Muscle of arm (tissue), 12 donors: ENCODE results near the gene TBPL1. TPM values are rescaled to one million over a fixed set of nuclear protein-coding genes. Genes with fewer than 3 reads are reported as not detected.

Experiments used
- DNase-seq: peaks from one replicate; pipeline ENCODE4 v3.0.0-alpha.2; 2013
- polyA plus RNA-seq, 12 donors: library from polyadenylated mRNA; unstranded; fragments of 120-200 nt; gene quantifications; one replicate each; pipeline ENCODE4 v1.2.1, GENCODE V29; 2013; ENCODE audit not compliant: insufficient read length in 12 of 12

TBPL1 gene
- polyA plus RNA-seq, 12 donors: 17.7 to 31.2 (median 24.1) TPM; not detected in 1

- DNase-seq: no peak
These were observed 49.8 kb downstream of the TBPL1 start for GRCh38 chr6:134002821-134003220.

GRCh38 chr6:134003542-134003951 lies 50.5 kb downstream of the TBPL1 start:
- no peak for DNase-seq

- no peak for DNase-seq
These were observed 51.7 kb downstream of the TBPL1 start for GRCh38 chr6:134004714-134005113.

DNA sequence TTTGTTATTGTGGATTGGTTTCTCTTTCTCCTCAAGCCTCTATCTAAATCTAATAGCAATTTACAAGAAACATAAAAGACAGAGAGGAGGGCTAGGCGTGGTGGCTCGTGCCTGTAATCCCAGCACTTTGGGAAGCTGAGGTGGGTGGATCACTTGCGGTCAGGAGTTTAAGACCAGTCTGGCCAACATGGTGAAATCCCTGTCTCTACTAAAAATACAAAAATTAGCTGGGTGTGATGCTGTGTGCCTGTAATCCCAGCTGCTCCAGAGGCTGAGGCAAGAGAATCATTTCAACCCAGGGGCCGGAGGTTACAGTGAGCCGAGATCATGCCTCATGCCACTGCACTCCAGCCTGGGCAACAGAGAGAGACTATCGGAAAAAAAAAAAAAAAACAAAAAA lies 52.8 kb downstream of the TBPL1 start:
- DNase-seq: no peak

- no peak for DNase-seq
These were observed 54.1 kb downstream of the TBPL1 start for GRCh38 chr6:134007077-134007476.

GRCh38 chr6:134009876-134010275 lies 56.9 kb downstream of the TBPL1 start:
- DNase-seq: no peak

GRCh38 chr6:134010400-134010799 lies 57.4 kb downstream of the TBPL1 start:
- no peak for DNase-seq

DNA sequence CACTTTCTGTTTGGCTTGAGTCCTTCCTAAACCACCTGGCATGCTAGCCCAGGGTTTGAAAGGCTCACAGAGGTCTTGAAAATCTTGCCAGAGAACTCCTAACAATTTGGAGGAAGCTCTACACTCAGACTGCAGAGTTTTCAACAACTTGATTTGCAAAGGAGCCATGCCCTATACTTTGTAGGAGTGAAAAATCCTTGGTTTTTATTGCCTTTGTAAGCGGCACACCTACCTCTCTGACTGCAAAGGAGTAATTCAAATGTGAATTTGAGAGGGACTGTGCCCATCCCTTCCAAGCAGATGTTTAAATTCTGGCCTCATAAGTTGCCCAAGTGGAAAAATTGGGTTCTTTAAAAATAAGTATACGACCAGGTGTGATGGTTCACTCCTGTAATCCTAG lies 58.0 kb downstream of the TBPL1 start:
- DNase-seq: no peak

DNA sequence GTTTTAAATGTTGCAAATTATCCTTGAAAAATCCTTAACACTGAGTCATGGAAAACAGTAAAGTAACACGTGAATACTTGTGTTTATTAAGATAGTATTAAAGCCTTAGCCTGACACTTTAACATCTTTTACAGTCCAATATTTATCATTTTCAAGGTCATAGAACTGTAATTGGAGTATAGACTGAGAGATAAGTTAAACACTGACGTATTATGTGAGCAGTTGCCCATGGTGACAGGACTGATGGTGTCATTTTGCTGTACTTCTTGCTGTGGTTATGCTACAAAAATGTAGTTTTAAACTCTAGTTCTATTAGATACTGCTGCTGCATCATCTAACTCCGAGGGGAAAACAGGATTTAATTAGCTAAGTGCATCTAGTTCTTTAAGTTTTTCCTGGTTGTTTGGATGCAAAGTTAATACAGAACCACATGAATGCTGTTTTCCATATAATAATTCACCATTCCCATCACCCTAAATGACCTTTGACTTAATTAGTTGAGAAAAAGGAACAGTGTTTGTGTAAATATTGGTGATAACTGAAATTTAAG lies 61.6 kb downstream of the TBPL1 start:
- DNase-seq: no peak

- no peak for DNase-seq
These were observed 62.9 kb downstream of the TBPL1 start for GRCh38 chr6:134015719-134016557.

DNA sequence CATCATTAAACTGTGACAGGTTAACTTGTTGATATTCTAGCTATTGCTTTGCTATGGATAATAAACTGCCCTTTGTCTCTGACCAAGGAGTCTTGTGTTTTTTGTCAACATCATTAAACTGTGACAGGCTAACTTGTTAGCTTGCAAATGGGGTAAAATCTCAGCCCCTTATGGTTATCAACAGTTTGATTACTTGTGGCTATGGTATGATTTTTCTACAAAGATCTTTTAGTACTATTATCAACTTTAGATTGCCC lies 63.5 kb downstream of the TBPL1 start:
- DNase-seq: no peak

GRCh38 chr6:134020071-134020470 lies 67.0 kb downstream of the TBPL1 start:
- no peak for DNase-seq

DNA sequence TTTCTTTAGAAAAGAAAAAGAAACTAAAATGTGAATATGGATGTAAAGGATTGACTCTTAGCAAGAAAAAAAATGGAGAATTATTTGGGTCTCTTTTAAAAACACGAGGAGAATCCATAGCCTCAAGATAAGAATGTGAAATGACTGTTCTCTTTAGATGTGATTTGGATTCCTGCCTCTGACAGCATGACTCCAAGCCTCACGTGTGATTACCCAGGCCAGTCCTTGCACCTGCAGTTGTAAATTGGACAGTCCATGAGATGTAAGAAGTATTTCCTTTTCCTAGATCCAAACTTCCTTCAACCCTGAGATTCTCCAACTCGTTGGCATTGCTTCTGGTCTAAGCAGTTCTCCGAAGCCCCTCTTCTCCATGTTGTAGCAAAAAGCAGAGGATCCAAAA lies 67.5 kb downstream of the TBPL1 start:
- DNase-seq: no peak

DNA sequence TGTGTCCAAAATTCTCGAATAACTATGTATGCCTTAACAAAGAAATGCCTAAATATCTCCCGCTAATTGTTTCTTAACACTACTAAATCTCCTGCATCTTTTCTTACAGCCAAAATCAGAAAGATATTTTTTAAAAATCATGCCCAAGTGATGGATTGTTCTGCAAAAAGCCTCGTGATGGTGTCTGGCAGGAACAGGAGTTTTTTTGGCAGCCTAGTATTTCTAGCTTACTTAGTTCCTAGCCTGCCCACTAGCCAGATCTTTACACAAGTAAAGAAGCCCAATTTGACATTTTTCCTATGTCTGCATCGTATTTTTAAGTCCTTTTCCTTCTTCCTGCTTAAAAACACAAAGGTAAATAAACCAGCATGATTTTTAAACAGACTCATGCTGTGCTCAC lies 67.9 kb downstream of the TBPL1 start:
- DNase-seq: no peak

DNA sequence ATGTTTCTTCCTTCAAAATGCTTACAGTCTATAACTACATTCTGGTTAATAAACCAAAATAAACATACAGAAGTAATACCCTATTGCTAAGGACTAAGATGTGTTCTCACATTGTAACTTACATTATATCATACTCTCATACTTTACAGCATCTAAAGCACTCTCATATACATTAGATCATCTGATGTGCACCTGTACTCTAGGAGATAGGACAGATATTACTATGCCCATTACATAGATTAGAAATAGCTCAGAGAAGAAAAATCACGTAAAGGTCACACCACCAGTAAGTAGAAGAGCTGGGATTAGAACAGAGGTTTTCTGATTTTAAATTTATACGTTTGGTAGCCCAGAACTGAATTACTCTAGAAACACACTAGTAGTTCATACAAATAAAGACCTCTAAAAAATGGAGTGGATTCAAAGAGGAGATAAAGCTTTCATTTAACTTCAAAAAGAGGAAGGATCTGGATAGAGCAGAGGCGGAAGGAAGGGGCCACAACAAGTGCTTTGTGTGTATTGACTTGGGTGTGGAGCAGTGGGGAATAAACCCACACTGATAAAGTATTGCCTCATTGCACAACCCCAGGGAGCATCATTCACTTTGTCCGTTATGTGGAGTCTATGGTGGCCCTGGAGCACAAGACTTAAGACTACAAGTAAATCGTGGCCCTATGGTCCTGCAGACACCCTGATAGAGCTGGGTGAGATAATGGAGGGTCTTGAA lies 68.5 kb downstream of the TBPL1 start:
- DNase-seq: no peak

DNA sequence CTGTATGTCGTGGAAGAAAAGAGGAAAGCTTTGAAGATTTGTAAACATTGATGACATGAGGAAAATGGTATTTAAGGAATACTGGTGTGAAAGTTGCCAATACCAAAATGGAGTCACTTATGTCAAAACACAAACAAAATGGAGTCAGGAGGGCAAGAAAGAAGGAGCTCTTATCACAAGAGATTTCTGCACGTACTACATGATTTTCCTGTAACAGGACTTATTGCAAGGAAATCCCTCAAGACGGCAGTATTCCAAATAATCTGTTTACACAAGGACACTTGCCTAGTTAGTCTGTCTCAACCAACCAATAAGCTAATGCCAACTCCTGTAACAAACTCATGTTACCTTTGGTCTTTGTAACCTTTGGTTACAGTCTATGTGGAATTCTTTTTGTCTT lies 69.6 kb downstream of the TBPL1 start:
- no peak for DNase-seq

DNA sequence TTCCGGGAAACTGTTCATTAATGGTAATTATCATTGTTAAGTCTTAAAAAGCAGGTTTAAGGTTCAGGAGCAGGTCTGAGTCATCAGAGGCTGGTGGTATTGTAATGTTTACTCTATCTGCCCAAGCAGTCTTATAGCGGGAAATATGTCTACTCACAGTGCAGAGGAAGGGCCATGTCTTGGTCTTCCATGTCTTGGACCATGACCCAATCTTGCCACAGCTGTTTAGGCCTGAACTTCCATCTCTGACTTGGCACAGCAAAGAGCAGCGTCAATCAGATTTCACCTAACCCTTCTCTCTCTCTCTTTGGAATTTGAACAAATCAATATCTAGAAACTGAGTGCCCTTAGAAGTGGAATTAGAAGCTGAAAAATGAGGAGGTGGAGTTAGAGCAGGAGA lies 73.6 kb downstream of the TBPL1 start:
- DNase-seq: no peak

GRCh38 chr6:134028438-134028837 lies 75.4 kb downstream of the TBPL1 start:
- no peak for DNase-seq

DNA sequence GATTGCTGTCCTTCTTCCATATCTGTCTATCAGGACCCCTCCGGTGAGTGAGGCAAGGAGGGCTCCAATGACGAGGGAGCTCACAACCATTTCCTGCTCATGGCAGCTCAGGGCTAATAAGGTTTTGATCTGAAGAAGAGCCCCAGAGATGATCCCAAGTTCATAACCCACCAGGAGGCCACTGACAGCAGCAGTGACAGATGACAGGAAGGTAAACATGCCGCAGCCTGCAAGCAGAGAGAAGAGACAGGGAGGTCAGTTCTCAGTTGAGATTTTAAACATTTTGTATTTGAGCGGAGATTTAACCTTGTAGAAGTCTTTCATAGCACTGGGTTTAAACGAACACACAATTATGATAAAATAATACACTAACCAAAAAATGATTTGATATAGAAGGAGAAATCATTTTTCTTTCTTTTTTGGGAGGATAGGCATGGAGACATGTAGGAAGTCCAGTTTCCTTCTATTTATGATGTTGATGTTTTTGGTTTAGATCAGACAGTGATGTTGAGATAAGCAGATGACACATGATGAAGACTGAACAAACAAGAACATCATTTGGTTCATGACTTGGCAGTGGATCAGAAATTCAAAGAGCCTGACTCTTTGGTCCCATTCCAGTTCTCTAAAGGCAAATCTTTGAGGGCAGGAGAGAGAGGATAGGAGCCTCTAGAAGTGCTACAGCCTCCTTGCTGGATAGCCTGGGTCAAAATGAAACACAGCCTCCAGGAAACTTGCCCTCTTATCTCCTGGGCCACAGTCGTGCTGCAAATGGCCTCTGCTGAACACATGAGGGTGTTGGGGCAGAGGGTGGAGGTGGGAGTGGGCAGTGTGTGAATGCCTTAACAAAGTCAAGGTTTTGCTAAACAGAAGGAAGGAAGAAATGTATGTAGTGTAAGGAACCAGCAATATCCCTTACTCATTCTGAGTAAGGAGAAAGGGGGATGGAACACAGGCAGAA lies 76.8 kb downstream of the TBPL1 start:
- no peak for DNase-seq

DNA sequence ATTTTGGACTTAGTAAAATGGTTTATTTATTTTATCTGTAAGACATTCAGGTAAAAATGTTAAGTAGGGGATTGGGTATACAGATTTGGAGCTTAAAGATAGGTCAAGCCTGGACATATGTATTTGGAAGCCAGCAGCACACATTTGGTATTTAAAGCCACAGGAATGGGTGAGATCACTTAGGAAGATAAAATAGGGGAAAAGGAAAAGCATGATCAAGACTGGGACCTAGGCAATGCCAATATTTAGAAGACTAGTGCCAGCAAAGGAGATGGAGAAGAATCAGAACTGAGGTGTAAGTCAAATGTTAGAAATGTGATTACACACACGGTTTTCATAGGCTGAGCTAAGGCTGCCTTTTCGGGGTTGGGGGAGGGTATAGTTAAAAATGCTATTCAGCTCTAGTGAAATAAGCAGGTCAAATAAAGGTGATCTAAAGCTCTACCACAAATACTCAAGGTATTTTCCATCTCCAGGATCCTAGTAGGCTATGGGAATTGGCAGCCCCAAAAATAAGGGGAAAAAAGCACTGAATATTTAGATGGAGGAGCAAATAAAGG lies 78.8 kb downstream of the TBPL1 start:
- no peak for DNase-seq

DNA sequence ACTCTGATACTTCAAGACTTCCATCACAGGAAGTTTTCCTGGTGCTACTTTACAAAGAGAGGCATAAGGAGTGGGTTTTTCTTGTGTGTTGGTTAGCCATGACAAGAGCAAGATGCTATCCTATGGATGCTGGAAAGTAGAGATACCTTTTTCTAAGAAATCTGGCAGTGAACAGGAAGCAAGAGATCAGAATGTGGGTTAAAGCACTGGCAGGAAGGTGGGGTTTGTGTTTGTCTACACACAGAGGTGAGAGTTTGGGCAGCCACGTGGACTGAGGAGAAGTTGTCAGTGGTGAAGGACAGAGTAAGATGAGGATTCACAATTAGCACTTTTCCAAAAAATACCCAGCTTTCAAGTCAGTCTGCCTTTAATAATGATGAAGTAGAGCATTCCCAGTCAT lies 81.5 kb downstream of the TBPL1 start:
- DNase-seq: no peak
